ENCODE data around the gene NSUN7. TPM values are rescaled to one million over a fixed set of nuclear protein-coding genes. Genes with fewer than 3 reads are reported as not detected.

Gene NSUN7
- total RNA-seq, 3 donors from 2014 or later (not counting 1 experiment from before 2014, with no cell fraction given): 0.14 to 0.23 TPM; not detected in 1

DNA sequence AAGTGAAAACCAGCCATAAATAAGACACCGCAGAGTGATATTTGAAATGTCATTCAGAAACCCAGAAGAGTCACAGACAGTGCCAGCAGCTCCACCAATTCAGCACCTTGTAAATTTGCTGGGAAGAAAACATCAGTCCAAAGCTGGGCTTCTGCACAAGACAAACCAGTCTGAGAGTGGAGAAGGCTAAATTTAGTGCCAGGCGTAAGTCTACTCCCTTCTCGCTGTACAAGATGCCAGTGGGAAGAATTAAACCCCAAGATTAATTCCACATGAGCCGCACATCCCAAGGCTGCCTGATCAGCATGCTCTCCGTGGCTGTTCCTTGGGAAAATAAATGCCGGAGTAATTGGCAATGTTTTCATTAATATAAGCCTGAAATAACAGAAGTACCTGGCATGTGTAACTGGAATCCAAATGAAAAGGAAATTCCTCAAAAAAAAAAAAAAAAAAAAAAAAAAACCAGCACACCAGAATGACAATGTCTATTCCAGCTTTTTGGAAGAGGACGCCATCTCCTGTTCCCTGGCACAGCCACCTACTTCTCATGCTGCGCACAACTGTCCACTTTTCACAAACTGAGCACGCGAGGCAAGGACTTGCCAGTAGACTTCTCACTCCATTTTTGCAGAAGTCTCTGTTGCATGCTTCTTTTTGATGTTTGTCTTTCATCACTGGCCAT lies 95.5 kb downstream of the NSUN7 start:
- Mint-ChIP-seq H3K27ac (no peak overlapping the region), H3K4me1 (no peaks in the 10 kb centered on the region), H3K36me3 (no peaks in the 10 kb centered on the region), H3K27me3 (ENCODE audit: low read depth in 2 of 2) (peaks cover 6 to 7% of the 10 kb centered on the region in 2 donors), H3K4me3 (no peak overlapping the region), H3K9me3 (no peaks in the 10 kb centered on the region)
- TF ChIP-seq, protein P1, sequence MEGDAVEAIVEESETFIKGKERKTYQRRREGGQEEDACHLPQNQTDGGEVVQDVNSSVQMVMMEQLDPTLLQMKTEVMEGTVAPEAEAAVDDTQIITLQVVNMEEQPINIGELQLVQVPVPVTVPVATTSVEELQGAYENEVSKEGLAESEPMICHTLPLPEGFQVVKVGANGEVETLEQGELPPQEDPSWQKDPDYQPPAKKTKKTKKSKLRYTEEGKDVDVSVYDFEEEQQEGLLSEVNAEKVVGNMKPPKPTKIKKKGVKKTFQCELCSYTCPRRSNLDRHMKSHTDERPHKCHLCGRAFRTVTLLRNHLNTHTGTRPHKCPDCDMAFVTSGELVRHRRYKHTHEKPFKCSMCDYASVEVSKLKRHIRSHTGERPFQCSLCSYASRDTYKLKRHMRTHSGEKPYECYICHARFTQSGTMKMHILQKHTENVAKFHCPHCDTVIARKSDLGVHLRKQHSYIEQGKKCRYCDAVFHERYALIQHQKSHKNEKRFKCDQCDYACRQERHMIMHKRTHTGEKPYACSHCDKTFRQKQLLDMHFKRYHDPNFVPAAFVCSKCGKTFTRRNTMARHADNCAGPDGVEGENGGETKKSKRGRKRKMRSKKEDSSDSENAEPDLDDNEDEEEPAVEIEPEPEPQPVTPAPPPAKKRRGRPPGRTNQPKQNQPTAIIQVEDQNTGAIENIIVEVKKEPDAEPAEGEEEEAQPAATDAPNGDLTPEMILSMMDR (IDR thresholded peaks at IDR 0.05): no peak
- intact Hi-C loops (cut with micrococcal nuclease): no loop called here
- H3K27ac ChIP-seq (ENCODE audit: low read length): no peak overlapping the region
- no peaks in the 10 kb centered on the region for H3K4me1 ChIP-seq (ENCODE audit: control insufficient read depth, insufficient read depth, low read length)
- no peaks in the 10 kb centered on the region for H3K36me3 ChIP-seq (ENCODE audit: control insufficient read depth, insufficient read depth, low read length)
- DNase-seq (no peak), ATAC-seq (no peak)
- H3K9me3 ChIP-seq (ENCODE audit: control insufficient read depth, insufficient read depth, low read length): no peaks in the 10 kb centered on the region
- WGBS (ENCODE audit: insufficient coverage): 84% methylated on average over 10 of the region's 10 CpGs
- no peak overlapping the region for H3K4me3 ChIP-seq (ENCODE audit: low read length)
- no peaks in the 10 kb centered on the region for H3K27me3 ChIP-seq (ENCODE audit: control insufficient read depth, insufficient read depth, low read length)

GRCh38 chr4:40846532-40846931 lies 96.8 kb downstream of the NSUN7 start:
- ATAC-seq (no peak), DNase-seq (no peak)
- peaks cover 6 to 7% of the 10 kb centered on the region in 2 donors for H3K27me3 Mint-ChIP-seq (ENCODE audit: low read depth in 2 of 2)
- 90% methylated on average over 3 of the region's 5 CpGs for WGBS (ENCODE audit: insufficient coverage)
- no peaks in the 10 kb centered on the region for H3K36me3 Mint-ChIP-seq
- Histone ChIP-seq H3K27me3 (ENCODE audit: control insufficient read depth, insufficient read depth, low read length) (no peaks in the 10 kb centered on the region), H3K36me3 (ENCODE audit: control insufficient read depth, insufficient read depth, low read length) (no peaks in the 10 kb centered on the region), H3K4me1 (ENCODE audit: control insufficient read depth, insufficient read depth, low read length) (no peaks in the 10 kb centered on the region), H3K9me3 (ENCODE audit: control insufficient read depth, insufficient read depth, low read length) (no peaks in the 10 kb centered on the region), H3K27ac (ENCODE audit: low read length) (no peak overlapping the region), H3K4me3 (ENCODE audit: low read length) (no peak overlapping the region)
- H3K4me3 Mint-ChIP-seq: no peak overlapping the region
- no peak overlapping the region for H3K27ac Mint-ChIP-seq
- TF ChIP-seq, protein P1 (IDR thresholded peaks at IDR 0.05): no peak
- H3K9me3 Mint-ChIP-seq: no peaks in the 10 kb centered on the region
- no peaks in the 10 kb centered on the region for H3K4me1 Mint-ChIP-seq
- intact Hi-C loops (cut with micrococcal nuclease): no loop called here

GRCh38 chr4:40848251-40848650 lies 98.5 kb downstream of the NSUN7 start:
- DNase-seq (no peak), ATAC-seq (no peak)
- no peaks in the 10 kb centered on the region for H3K27me3 ChIP-seq (ENCODE audit: control insufficient read depth, insufficient read depth, low read length)
- Mint-ChIP-seq H3K4me1 (no peaks in the 10 kb centered on the region), H3K9me3 (no peaks in the 10 kb centered on the region), H3K4me3 (no peak overlapping the region), H3K36me3 (no peaks in the 10 kb centered on the region), H3K27ac (no peak overlapping the region), H3K27me3 (ENCODE audit: low read depth in 2 of 2) (peaks cover 3 to 7% of the 10 kb centered on the region in 2 donors)
- H3K9me3 ChIP-seq (ENCODE audit: control insufficient read depth, insufficient read depth, low read length): no peaks in the 10 kb centered on the region
- no peaks in the 10 kb centered on the region for H3K36me3 ChIP-seq (ENCODE audit: control insufficient read depth, insufficient read depth, low read length)
- H3K4me3 ChIP-seq (ENCODE audit: low read length): no peak overlapping the region
- H3K27ac ChIP-seq (ENCODE audit: low read length): no peak overlapping the region
- intact Hi-C loops (cut with micrococcal nuclease): no loop called here
- no peaks in the 10 kb centered on the region for H3K4me1 ChIP-seq (ENCODE audit: control insufficient read depth, insufficient read depth, low read length)
- WGBS (ENCODE audit: insufficient coverage): 61% methylated on average over 4 of the region's 5 CpGs
- TF ChIP-seq, protein P1 (IDR thresholded peaks at IDR 0.05): no peak

DNA sequence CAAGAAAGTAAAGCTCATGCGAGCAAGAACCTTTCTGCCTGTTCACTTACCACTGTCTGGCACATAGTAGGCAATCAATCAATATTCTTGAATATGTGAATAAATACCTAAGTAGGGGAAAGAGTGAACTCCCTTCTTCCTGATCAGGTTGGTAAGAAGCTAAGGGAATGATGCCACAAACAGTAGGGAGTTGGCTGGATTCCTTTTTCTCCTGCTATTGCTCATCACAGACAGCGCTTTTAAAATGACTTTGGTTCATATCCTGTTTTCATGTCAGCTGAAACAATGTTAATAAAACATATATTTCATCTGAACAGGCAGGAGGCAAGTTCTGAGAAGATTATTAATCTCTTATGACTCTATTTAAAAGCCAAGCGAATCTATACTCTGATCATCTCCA lies 99.2 kb downstream of the NSUN7 start:
- DNase-seq: no peak
- Mint-ChIP-seq H3K4me1 (no peaks in the 10 kb centered on the region), H3K9me3 (no peaks in the 10 kb centered on the region), H3K36me3 (no peaks in the 10 kb centered on the region), H3K4me3 (no peak overlapping the region), H3K27ac (no peak overlapping the region), H3K27me3 (ENCODE audit: low read depth in 2 of 2) (peaks cover 7% of the 10 kb centered on the region in 2 donors)
- intact Hi-C loops (cut with micrococcal nuclease): no loop called here
- Histone ChIP-seq H3K9me3 (ENCODE audit: control insufficient read depth, insufficient read depth, low read length) (no peaks in the 10 kb centered on the region), H3K27ac (ENCODE audit: low read length) (no peak overlapping the region), H3K27me3 (ENCODE audit: control insufficient read depth, insufficient read depth, low read length) (no peaks in the 10 kb centered on the region), H3K36me3 (ENCODE audit: control insufficient read depth, insufficient read depth, low read length) (no peaks in the 10 kb centered on the region), H3K4me3 (ENCODE audit: low read length) (no peak overlapping the region), H3K4me1 (ENCODE audit: control insufficient read depth, insufficient read depth, low read length) (no peaks in the 10 kb centered on the region)
- 94% methylated on average over 3 of the region's 3 CpGs for WGBS (ENCODE audit: insufficient coverage)
- TF ChIP-seq, protein P1 (IDR thresholded peaks at IDR 0.05): no peak
- no peak for ATAC-seq
